Activated T-cell treated with anti-CD3 and anti-CD28 coated beads, Interleukin-2, amount 50 U/mL, for 72 hours (primary cell): ENCODE measurements around the gene TBC1D21. TPM values are rescaled to one million over a fixed set of nuclear protein-coding genes. Genes with fewer than 3 reads are reported as not detected.
"Not testable (repeated sequence)": the region's sequence is repeated elsewhere in the genome, so short reads cannot be mapped to it uniquely, and the experiment has no call there.

Source experiments
- ATAC-seq, 2 donors: fragments of 150-1000 bp; cut with Tn5 transposase; replicated peaks in 1 of 2; 2 replicates each; pipeline ENCODE4 v1.10.0; 2021; ENCODE audit warnings: moderate library complexity in 2 of 2, mild to moderate bottlenecking in 1 of 2
- DNase-seq, 2 donors: peaks; one replicate each; pipeline ENCODE4 v3.0.0; 2021 to 2022; ENCODE audit warnings: mixed read lengths in 1 of 2
- H3K27ac Mint-ChIP-seq: one replicate; pipeline ENCODE4 v1.8.0; 2022; ENCODE audit warnings: mild to moderate bottlenecking, moderate library complexity, mixed read lengths
- H3K27me3 Mint-ChIP-seq: one replicate; pipeline ENCODE4 v1.8.0; 2022; ENCODE audit warnings: low read depth, mixed read lengths
- H3K36me3 Mint-ChIP-seq, 2 donors: one replicate each; pipeline ENCODE4 v1.8.0; 2022; ENCODE audit warnings: mixed read lengths in 2 of 2, mild to moderate bottlenecking in 1 of 2; ENCODE audit not compliant: insufficient read depth in 2 of 2
- H3K4me1 Mint-ChIP-seq: one replicate; pipeline ENCODE4 v1.8.0; 2022; ENCODE audit warnings: low read depth, mixed read lengths
- H3K4me3 Mint-ChIP-seq, 2 donors: one replicate each; pipeline ENCODE4 v1.8.0; 2022; ENCODE audit warnings: mild to moderate bottlenecking in 2 of 2, mixed read lengths in 2 of 2, moderate library complexity in 2 of 2
- H3K9me3 Mint-ChIP-seq, 2 donors: one replicate each; pipeline ENCODE4 v1.8.0; 2022; ENCODE audit warnings: mixed read lengths in 2 of 2
- total RNA-seq, 2 donors: library from RNA; stranded (reverse); gene quantifications; one replicate each; pipeline ENCODE4 v1.2.3, GENCODE V29; 2022

Gene TBC1D21
- total RNA-seq, 2 donors from 2014 or later, result not detected

DNA sequence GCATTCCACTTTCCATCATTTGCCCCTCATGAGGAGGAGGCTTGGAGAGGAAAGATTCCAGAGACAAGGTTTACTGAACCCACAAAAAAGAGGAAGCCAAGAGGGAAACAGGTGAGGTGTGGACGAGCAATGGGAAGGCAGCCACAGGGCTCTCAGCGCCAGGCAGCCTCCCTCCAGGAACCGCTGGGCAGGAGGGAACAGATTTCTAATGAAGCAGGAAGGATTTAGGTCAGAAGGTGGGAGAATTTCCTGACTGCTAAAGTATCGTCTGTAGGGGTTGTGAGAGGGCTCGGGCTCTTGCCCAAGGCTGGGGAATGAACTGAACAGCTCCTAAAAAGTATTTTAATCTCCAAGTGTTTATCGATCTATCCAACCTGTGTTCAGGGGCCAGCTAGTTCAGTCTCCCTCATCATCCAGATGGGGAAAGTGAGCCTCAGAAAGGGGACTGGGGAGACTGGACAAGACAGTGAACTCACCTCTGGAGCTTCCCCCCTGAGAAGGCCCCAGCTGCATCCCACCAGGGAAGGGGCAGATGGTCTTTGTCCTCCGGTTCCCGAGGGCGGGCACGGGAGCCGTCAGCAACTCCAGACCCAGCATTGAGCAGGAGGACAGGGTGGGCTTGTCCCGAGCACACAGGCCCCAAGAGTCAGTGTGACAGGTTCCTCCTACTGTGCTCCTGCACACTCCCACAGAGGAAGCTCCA lies 63.4 kb downstream of the TBC1D21 start:
- Mint-ChIP-seq H3K4me3 (no peak overlapping the region), H3K4me1 (peaks cover 5% of the 10 kb centered on the region), H3K9me3 (no peaks in the 10 kb centered on the region), H3K27me3 (no peaks in the 10 kb centered on the region), H3K27ac (no peak overlapping the region), H3K36me3 (no peaks in the 10 kb centered on the region)
- no peak for ATAC-seq
- DNase-seq, result no peak

DNA sequence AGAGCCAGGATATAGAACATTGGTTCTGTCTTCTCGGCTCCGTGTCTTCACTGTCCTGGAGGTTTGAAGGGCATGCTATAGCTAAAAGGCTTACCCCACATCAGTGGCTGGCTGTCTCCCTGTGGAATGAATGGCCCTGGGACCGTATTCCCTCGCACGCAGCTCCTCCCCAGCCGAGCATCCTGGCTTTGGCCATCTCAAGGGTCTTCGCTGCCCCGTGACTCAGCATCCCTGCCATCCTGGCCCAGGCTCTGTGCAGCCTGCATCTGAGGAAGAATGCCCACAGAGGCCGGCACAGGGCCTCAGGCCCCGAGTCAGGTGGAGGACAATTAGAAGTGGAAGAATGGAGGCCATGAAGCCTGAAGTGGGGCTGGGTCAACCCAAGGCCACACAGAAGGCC lies 63.9 kb downstream of the TBC1D21 start:
- no peak for ATAC-seq

DNA sequence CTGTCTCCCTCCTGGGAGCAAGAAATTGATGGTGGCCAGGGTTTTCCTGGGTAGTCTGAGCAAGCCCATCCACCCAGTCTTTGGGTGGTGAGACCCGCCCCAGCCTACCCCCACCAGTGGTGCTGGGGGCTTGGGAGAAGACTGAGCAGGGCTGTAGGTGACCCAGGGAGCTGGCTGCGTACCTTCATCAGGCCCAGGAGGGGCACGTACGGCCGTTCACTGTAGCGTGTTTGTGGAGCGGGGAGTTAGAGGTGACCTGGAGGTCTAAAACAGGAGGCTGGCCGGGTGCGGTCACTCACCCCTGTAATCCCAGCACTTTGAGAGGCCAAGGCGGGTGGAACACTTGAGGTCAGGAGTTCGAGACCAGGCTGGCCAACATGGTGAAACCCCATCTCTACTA lies 64.4 kb downstream of the TBC1D21 start:
- DNase-seq, result no peak
- H3K4me1 Mint-ChIP-seq, result peaks cover 11% of the 10 kb centered on the region
- no peak for ATAC-seq

More for the DNA sequence above, 63.9 kb downstream of the TBC1D21 start:
- H3K4me3 Mint-ChIP-seq, result no peak overlapping the region
- H3K27me3 Mint-ChIP-seq, result no peaks in the 10 kb centered on the region
- DNase-seq, result no peak
- no peak overlapping the region for H3K27ac Mint-ChIP-seq
- peaks cover 7% of the 10 kb centered on the region for H3K4me1 Mint-ChIP-seq
- H3K36me3 Mint-ChIP-seq, result no peaks in the 10 kb centered on the region
- H3K9me3 Mint-ChIP-seq, result no peaks in the 10 kb centered on the region

DNA sequence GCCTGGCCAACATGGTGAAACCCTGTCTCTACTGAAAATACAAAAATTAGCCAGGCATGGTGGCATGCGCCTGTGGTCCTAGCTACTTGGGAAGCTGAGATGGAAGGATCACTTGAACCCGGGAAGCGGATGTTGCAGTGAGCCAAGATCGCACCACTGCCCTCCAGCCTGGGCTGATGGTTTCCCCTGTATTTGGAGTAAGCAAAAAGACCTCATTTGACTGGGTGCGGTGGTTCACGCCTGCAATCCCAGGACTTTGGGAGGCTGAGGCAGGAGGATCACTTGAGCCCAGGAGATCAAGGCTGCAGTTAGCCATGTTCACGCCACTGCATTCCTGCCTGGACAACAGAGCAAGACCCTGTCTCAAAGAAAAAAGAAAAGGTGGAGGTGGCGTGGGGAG lies 65.2 kb downstream of the TBC1D21 start:
- H3K4me1 Mint-ChIP-seq, result peaks cover 11% of the 10 kb centered on the region
- not testable (repeated sequence) for H3K4me3 Mint-ChIP-seq, H3K27ac Mint-ChIP-seq, H3K27me3 Mint-ChIP-seq, H3K9me3 Mint-ChIP-seq, H3K36me3 Mint-ChIP-seq, DNase-seq, ATAC-seq

More for the DNA sequence above, 64.4 kb downstream of the TBC1D21 start:
- no peak overlapping the region for H3K27ac Mint-ChIP-seq
- no peak overlapping the region for H3K4me3 Mint-ChIP-seq
- no peaks in the 10 kb centered on the region for H3K36me3 Mint-ChIP-seq
- no peaks in the 10 kb centered on the region for H3K9me3 Mint-ChIP-seq
- H3K27me3 Mint-ChIP-seq, result no peaks in the 10 kb centered on the region

Other genes starting within 250 kb of the TBC1D21 start
- 10 to 100 TPM; 31.6 to 51.0 TPM for gene NPTN, start 240.2 kb upstream of the TBC1D21 start, total RNA-seq
- 1 to 10 TPM in 1 of 2 donors, under 1 TPM in 1; 0.67 to 2.8 TPM for gene CD276, start 189.2 kb upstream of the TBC1D21 start, total RNA-seq
- not detected for gene INSYN1, start 120.2 kb upstream of the TBC1D21 start, total RNA-seq
- 1 to 10 TPM; 1.9 to 2.5 TPM for gene LOXL1, start 52.9 kb downstream of the TBC1D21 start, total RNA-seq
- 10 to 100 TPM in 1 of 2 donors, 1 to 10 TPM in 1; 7.2 to 15.1 TPM for gene STOML1, start 118.7 kb downstream of the TBC1D21 start, total RNA-seq
- gene PML, start 121.2 kb downstream of the TBC1D21 start, total RNA-seq, result 10 to 100 TPM; 70.9 to 71.6 TPM
- under 1 TPM; 0.46 to 0.53 TPM for gene GOLGA6A, start 209.0 kb downstream of the TBC1D21 start, total RNA-seq